GM12892 (cell line): Measurements from ENCODE around the gene CLEC4M. TPM values are rescaled to one million over a fixed set of nuclear protein-coding genes. Genes with fewer than 3 reads are reported as not detected.

Source experiments
- DNase-seq: peaks from one replicate; pipeline ENCODE4 v3.0.0; 2011; ENCODE audit not compliant: insufficient read length
- FAIRE-seq: peaks from 2 replicates; lab custom pipeline; 2011; peaks lifted over from hg19 to GRCh38; lab: Jason Lieb, UNC
- POLR2A ChIP-seq: IDR thresholded peaks from 2 replicates; pipeline ENCODE4 v1.6.1; 2011; ENCODE audit warnings: low read depth, low read length, control low read depth
- POLR2AphosphoS5 ChIP-seq: IDR thresholded peaks from 2 replicates; pipeline ENCODE4 v1.6.1; 2011; ENCODE audit warnings: low read depth, low read length, control low read depth
- TAF1 ChIP-seq: IDR thresholded peaks from 2 replicates; pipeline ENCODE4 v1.6.1; 2011; ENCODE audit warnings: low read depth, mild to moderate bottlenecking, control low read depth, low read length, borderline replicate concordance
- polyA plus RNA-seq: library from polyadenylated mRNA; unstranded; fragments of >200 nt; gene quantifications from one replicate; pipeline ENCODE4 v1.2.1, GENCODE V29; 2012; ENCODE audit warnings: missing spikeins, inconsistent platforms; ENCODE audit not compliant: missing spikeins

CLEC4M gene, protein sequence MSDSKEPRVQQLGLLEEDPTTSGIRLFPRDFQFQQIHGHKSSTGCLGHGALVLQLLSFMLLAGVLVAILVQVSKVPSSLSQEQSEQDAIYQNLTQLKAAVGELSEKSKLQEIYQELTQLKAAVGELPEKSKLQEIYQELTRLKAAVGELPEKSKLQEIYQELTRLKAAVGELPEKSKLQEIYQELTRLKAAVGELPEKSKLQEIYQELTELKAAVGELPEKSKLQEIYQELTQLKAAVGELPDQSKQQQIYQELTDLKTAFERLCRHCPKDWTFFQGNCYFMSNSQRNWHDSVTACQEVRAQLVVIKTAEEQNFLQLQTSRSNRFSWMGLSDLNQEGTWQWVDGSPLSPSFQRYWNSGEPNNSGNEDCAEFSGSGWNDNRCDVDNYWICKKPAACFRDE
- polyA plus RNA-seq = 0.25 TPM

- TF ChIP-seq TAF1 = no peak
- no peak for TF ChIP-seq POLR2A
- no peak for TF ChIP-seq POLR2AphosphoS5
- DNase-seq (no peak), FAIRE-seq (no peak)
These were observed at the start of gene CLEC4M for GRCh38 chr19:7762719-7763293. CLEC4M (plus strand) TSS chr19:7763243; CDS start chr19:7763267, 24 bp downstream.

DNA sequence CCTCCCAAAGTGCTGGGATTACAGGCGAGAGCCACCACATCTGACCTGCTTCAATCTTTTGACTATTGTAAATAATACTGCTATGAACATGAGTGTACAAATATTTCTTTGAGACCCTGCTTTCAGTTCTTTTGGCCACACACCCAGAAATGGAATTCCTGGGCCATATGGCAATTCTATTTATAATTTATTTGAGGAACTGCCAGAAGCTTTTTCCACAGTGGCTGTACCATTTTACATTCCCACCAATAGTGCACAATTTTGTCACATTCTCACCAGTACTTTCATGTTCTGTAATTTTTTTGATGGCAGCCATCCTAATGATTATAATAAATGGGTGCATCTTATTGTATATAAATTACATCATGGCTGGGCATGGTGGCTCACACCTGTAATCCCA, 47.4 kb upstream of the CLEC4M start:
- TF ChIP-seq POLR2A (no peak), TAF1 (no peak), POLR2AphosphoS5 (no peak)
- no peak for FAIRE-seq
- DNase-seq = no peak

DNA sequence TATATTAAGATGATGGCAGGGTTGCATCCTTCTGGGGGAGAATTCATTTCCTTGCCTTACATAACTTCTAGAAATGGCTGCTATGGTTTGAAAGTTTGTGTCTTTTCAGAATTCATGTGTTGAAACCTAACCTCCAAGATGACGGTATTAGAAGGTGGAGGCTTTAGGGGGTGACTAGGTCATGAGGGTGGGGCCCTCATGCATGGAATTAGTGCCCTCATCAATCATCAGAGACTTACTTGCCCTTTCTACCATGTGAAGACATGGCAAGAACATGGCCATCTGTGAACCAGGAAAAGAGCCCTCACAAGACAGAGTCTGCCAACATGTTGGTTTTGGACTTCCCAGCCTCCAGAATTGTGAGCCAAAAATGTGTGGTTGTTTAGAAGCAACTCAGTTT, 46.3 kb upstream of the CLEC4M start:
- FAIRE-seq = no peak
- no peak for DNase-seq
- no peak for TF ChIP-seq POLR2AphosphoS5
- TF ChIP-seq POLR2A = no peak
- TF ChIP-seq TAF1 = no peak

- peak; percentile 33 for FAIRE-seq
- DNase-seq = no peak
- TF ChIP-seq POLR2AphosphoS5 (no peak), TAF1 (no peak), POLR2A (no peak)
These were observed 44.4 kb upstream of the CLEC4M start for GRCh38 chr19:7718668-7719067.

DNA sequence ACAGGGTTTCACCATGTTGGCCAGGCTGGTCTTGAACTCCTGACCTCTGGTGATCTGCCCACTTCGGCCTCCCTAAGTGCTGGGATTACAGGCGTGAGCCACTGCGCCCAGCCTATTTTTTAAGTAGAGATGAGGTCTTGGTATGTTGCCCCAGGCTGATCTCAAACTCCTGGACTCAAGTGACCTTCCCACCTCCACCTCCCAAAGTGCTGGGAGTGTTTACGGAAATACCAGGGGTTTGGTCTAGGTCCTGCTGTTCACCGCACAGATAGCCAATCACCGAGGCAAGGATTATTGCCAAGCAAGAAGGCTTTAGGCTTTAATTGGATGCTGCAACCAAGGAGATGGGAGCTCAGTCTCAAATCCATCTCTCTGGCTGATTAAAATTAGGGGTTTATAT, 42.7 kb upstream of the CLEC4M start:
- FAIRE-seq = no peak
- no peak for TF ChIP-seq POLR2A
- TF ChIP-seq TAF1 = no peak
- no peak for TF ChIP-seq POLR2AphosphoS5
- DNase-seq = no peak

DNA sequence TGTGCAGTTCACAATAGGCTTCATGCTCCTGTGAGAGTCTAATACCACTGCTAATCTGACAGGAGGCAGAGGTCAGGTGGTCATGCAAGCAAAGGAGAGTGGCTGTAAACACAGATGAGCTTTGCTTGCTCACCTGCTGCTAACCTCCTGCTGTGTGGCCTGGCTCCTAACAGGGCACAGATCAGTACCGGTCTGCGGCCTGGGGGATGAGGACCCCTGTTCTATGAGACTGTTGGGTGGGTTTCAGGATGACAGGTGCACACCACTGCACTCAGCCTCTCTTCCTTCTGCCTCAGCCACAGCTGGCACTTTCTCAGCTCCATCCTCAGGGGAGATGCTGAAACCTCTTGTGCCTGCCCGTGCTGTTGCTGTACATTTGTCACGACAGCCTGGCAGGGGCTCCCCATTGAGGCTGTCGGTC, 40.8 kb upstream of the CLEC4M start:
- DNase-seq (no peak), FAIRE-seq (peak; percentile 83)
- TF ChIP-seq TAF1 (no peak), POLR2A (no peak), POLR2AphosphoS5 (no peak)

- DNase-seq = no peak
- no peak for FAIRE-seq
- no peak for TF ChIP-seq TAF1
- no peak for TF ChIP-seq POLR2A
- no peak for TF ChIP-seq POLR2AphosphoS5
These were observed 37.3 kb upstream of the CLEC4M start for GRCh38 chr19:7725791-7726190.

GRCh38 chr19:7729211-7729610, 33.8 kb upstream of the CLEC4M start:
- DNase-seq (no peak), FAIRE-seq (no peak)
- TF ChIP-seq POLR2A (no peak), TAF1 (no peak), POLR2AphosphoS5 (no peak)

GRCh38 chr19:7729831-7730285, 33.2 kb upstream of the CLEC4M start:
- no peak for FAIRE-seq

GRCh38 chr19:7730286-7731217, 32.5 kb upstream of the CLEC4M start:
- TF ChIP-seq POLR2A = no peak
- no peak for TF ChIP-seq POLR2AphosphoS5
- TF ChIP-seq TAF1 = no peak
- DNase-seq (no peak), FAIRE-seq (no peak)

More at GRCh38 chr19:7729831-7730285, 33.2 kb upstream of the CLEC4M start:
- TF ChIP-seq POLR2A = no peak
- TF ChIP-seq POLR2AphosphoS5 = no peak
- no peak for TF ChIP-seq TAF1
- DNase-seq = no peak

DNA sequence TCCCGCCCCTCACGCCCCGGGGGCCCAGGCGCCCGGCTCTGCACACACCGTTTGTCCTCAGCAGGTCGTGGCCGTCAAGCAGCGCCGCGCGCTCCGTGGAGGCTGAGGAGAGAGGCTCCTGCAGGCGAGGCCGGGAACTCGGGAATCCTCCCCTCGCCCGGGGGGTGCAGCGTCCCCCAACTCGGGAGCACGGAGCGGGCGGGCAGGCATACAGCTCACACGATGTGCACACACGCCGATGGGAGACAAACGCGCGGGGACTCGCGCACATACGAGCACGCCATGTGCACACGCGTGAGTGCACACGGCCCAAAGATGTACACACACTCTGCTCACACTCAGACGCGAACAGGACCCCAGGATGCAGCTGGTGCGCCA, 31.8 kb upstream of the CLEC4M start:
- TF ChIP-seq TAF1 = no peak
- no peak for TF ChIP-seq POLR2AphosphoS5
- TF ChIP-seq POLR2A = no peak
- no peak for DNase-seq
- FAIRE-seq = no peak

GRCh38 chr19:7731615-7732014, 31.4 kb upstream of the CLEC4M start:
- TF ChIP-seq POLR2AphosphoS5 (no peak), TAF1 (no peak), POLR2A (no peak)
- no peak for FAIRE-seq

DNA sequence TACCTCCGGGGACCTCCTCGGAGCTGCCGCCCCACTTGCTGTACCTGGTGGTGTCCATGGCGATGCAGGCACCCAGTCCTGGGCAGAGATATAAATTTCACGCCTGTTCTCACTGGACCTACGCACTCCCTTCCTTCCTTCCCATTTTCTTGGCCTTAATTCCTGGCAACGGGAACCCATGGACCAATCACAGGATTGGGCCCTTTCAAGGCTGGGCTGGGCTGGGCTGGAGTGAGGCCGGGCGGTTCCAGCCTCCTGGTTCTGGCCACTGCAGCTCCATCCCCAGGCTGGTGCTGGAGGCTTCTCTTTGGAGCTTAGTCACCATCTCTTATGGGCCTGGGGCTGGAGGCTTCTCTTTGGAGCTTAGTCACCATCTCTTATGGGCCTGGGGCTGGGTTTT, 31.0 kb upstream of the CLEC4M start, which contains the start of gene CLEC4G:
CLEC4G (minus strand) TSS at position 66 of the 400 bp plus-strand sequence; CDS start at position 58, 8 bp downstream.
- DNase-seq = no peak
- no peak for TF ChIP-seq POLR2A
- no peak for FAIRE-seq

More at GRCh38 chr19:7731615-7732014, 31.4 kb upstream of the CLEC4M start:
- DNase-seq = no peak
